WTC11 (cell line): ENCODE data around the gene SLC46A2. TPM values are rescaled to one million over a fixed set of nuclear protein-coding genes. Genes with fewer than 3 reads are reported as not detected.

ENCODE experiments used
- ATAC-seq: fragments of 200-7000 bp; cut with Tn5 transposase; 2 replicates; pipeline ENCODE4 v1.10.0; 2021; ENCODE audit warnings: mild to moderate bottlenecking, moderate library complexity
- CTCF ChIA-PET: fragments of 300-600 bp; sonication (Branson Sonifier 250); formaldehyde crosslinking; loops from one replicate; lab custom pipeline; 2021; ENCODE audit warnings: antibody characterized with exemption; lab: Charles Lee
- POLR2A ChIA-PET: fragments of 350-600 bp; sonication (Branson Sonifier 250); formaldehyde crosslinking; loops from one replicate; lab custom pipeline; 2021; ENCODE audit warnings: antibody characterized with exemption; lab: Charles Lee
- DNase-seq: peaks from one replicate; pipeline ENCODE4 v3.0.0; 2021; ENCODE audit warnings: low spot score
- H3K27ac Mint-ChIP-seq: 2 replicates; pipeline ENCODE4 v1.8.0; 2021; ENCODE audit warnings: mixed read lengths
- H3K27me3 Mint-ChIP-seq: 2 replicates; pipeline ENCODE4 v1.8.0; 2021; ENCODE audit warnings: low read depth, mild to moderate bottlenecking, moderate library complexity, mixed read lengths
- H3K36me3 Mint-ChIP-seq: 2 replicates; pipeline ENCODE4 v1.8.0; 2021; ENCODE audit warnings: mixed read lengths
- H3K4me1 Mint-ChIP-seq: 2 replicates; pipeline ENCODE4 v1.8.0; 2022; ENCODE audit warnings: mixed read lengths
- H3K4me3 Mint-ChIP-seq: 2 replicates; pipeline ENCODE4 v1.8.0; 2021; ENCODE audit warnings: mild to moderate bottlenecking, moderate library complexity, mixed read lengths
- H3K9me3 Mint-ChIP-seq: 2 replicates; pipeline ENCODE4 v1.8.0; 2021; ENCODE audit warnings: mixed read lengths
- AR ChIP-seq: fragments of 250-450 bp; sonication (Bioruptor Pico); IDR thresholded peaks from 2 replicates; pipeline ENCODE4 v1.9.0; 2021; ENCODE audit warnings: mild to moderate bottlenecking
- CTCF ChIP-seq: fragments of 200-600 bp; IDR thresholded peaks from 2 replicates; pipeline ENCODE4 v1.8.0; 2022; ENCODE audit warnings: antibody characterized with exemption
- E2F1 ChIP-seq: sonication (generic); formaldehyde crosslinking; IDR thresholded peaks from 2 replicates; pipeline ENCODE4 v1.8.0; 2022; ENCODE audit warnings: mild to moderate bottlenecking, missing genetic modification reagents
- E2F4 ChIP-seq: sonication (generic); formaldehyde crosslinking; IDR thresholded peaks from 2 replicates; pipeline ENCODE4 v1.8.1; 2022; ENCODE audit warnings: low read depth, mild to moderate bottlenecking, moderate library complexity, missing genetic modification reagents, borderline replicate concordance
- FOXP4 ChIP-seq: sonication (generic); formaldehyde crosslinking; IDR thresholded peaks from 2 replicates; pipeline ENCODE4 v1.8.0; 2022; ENCODE audit warnings: mild to moderate bottlenecking, missing genetic modification reagents
- GTF2I ChIP-seq: fragments of 250-450 bp; sonication (Bioruptor Pico); conservative IDR thresholded peaks from 2 replicates; pipeline ENCODE4 v1.4.0; 2021; ENCODE audit warnings: mild to moderate bottlenecking
- HMGXB4 ChIP-seq: sonication (generic); formaldehyde crosslinking; IDR thresholded peaks from 2 replicates; pipeline ENCODE4 v1.8.1; 2023; ENCODE audit warnings: mild to moderate bottlenecking, moderate library complexity, missing genetic modification reagents
- PRRX2 ChIP-seq: fragments of 250-450 bp; sonication (Bioruptor Pico); IDR thresholded peaks from 2 replicates; pipeline ENCODE4 v1.8.0; 2021; ENCODE audit warnings: mild to moderate bottlenecking
- TCF7 ChIP-seq: sonication (generic); formaldehyde crosslinking; IDR thresholded peaks from 2 replicates; pipeline ENCODE4 v1.8.0; 2022; ENCODE audit warnings: mild to moderate bottlenecking, low read depth, missing genetic modification reagents, moderate library complexity
- ZBTB21 ChIP-seq: sonication (generic); formaldehyde crosslinking; IDR thresholded peaks from 2 replicates; pipeline ENCODE4 v1.8.1; 2023; ENCODE audit warnings: mild to moderate bottlenecking, missing genetic modification reagents, borderline replicate concordance
- ZMAT4 ChIP-seq: fragments of 250-450 bp; sonication (Bioruptor Pico); IDR thresholded peaks from 2 replicates; pipeline ENCODE4 v1.9.0; 2021; ENCODE audit warnings: mild to moderate bottlenecking
- ZNF671 ChIP-seq: fragments of 250-450 bp; sonication (Bioruptor Pico); IDR thresholded peaks from 2 replicates; pipeline ENCODE4 v1.8.0; 2021; ENCODE audit warnings: mild to moderate bottlenecking
- total RNA-seq: library from RNA; stranded (reverse); gene quantifications from 3 replicates; pipeline ENCODE4 v1.2.3, GENCODE V29; 2021

The SLC46A2 gene
- total RNA-seq, 1 experiment from 2014 or later = not detected

- Mint-ChIP-seq H3K9me3 (peaks cover 22% of the 10 kb centered on the region), H3K27ac (no peak overlapping the region), H3K4me1 (no peaks in the 10 kb centered on the region), H3K36me3 (0 out of 2 replicates have a peak, but pooled peaks cover 2% of the 10 kb centered on the region), H3K27me3 (peaks cover 40% of the 10 kb centered on the region), H3K4me3 (no peak overlapping the region)
- ChIA-PET CTCF (interaction anchor here (0.8 kb wide), 1 partner anchor 32 kb away, joined by 3 read pairs; no protein-coding TSS in a partner anchor), POLR2A (no interaction called here)
- ATAC-seq (no peak), DNase-seq (no peak)
- TF ChIP-seq ZBTB21 (CRISPR knock-in tag) (no peak), ZNF671 (no peak), GTF2I (no peak), ZMAT4 (no peak), CTCF (no peak), AR (CRISPR knock-in tag) (no peak), HMGXB4 (CRISPR knock-in tag) (no peak), TCF7 (CRISPR knock-in tag) (no peak)
- TF ChIP-seq, all 79 proteins: peak for 0
Observed at GRCh38 chr9:112914524-112914923, 23.8 kb upstream of the SLC46A2 start.

GRCh38 chr9:112913326-112913725 is 22.6 kb upstream of the SLC46A2 start:
- 0 out of 2 replicates have a peak, but pooled peaks cover 2% of the 10 kb centered on the region for H3K36me3 Mint-ChIP-seq
- ATAC-seq (no peak), DNase-seq (no peak)
- H3K27me3 Mint-ChIP-seq = peaks cover 47% of the 10 kb centered on the region
- ChIA-PET CTCF (interaction anchor here (1.4 kb wide), 1 partner anchor 10 kb away, joined by 8 read pairs; no protein-coding TSS in a partner anchor), POLR2A (no interaction called here)
- TF ChIP-seq E2F1 (CRISPR knock-in tag) = no peak
- H3K9me3 Mint-ChIP-seq = peaks cover 22% of the 10 kb centered on the region
- H3K4me1 Mint-ChIP-seq = no peaks in the 10 kb centered on the region
- no peak overlapping the region for H3K4me3 Mint-ChIP-seq
- H3K27ac Mint-ChIP-seq = no peak overlapping the region

GRCh38 chr9:112912636-112913035 is 22.0 kb upstream of the SLC46A2 start:
- Mint-ChIP-seq H3K4me1 (no peaks in the 10 kb centered on the region), H3K9me3 (peaks cover 22% of the 10 kb centered on the region), H3K4me3 (no peak overlapping the region)
- DNase-seq = no peak
- POLR2A ChIA-PET = no interaction called here
- ATAC-seq = no peak
- TF ChIP-seq E2F4 (CRISPR knock-in tag) = no peak
- TF ChIP-seq E2F1 (CRISPR knock-in tag) = no peak
- no peak for TF ChIP-seq ZBTB21 (CRISPR knock-in tag)
- TF ChIP-seq FOXP4 (CRISPR knock-in tag) = no peak
- TF ChIP-seq PRRX2 (CRISPR knock-in tag) = no peak
- TF ChIP-seq, all 79 proteins: peak for 0
- CTCF ChIA-PET = interaction anchor here (1.4 kb wide), 1 partner anchor 10 kb away, joined by 8 read pairs; no protein-coding TSS in a partner anchor
- H3K27ac Mint-ChIP-seq = no peak overlapping the region
- H3K36me3 Mint-ChIP-seq = 0 out of 2 replicates have a peak, but pooled peaks cover 2% of the 10 kb centered on the region
- H3K27me3 Mint-ChIP-seq = peaks cover 46% of the 10 kb centered on the region
